Gastroesophageal sphincter (tissue), 4 donors: ENCODE data around the gene PFDN4. TPM values are rescaled to one million over a fixed set of nuclear protein-coding genes. Genes with fewer than 3 reads are reported as not detected.

Experiments
- ATAC-seq: fragments of 150-250 bp; one replicate; pipeline ENCODE4 v1.9.1; 2016; ENCODE audit warnings: mild to moderate bottlenecking, moderate library complexity
- H3K27ac ChIP-seq, 4 donors: fragments of 200-600 bp; sonication (generic) in 3 of 4; 1 replicate in 3 of 4; 2 replicates in 1 of 4; pipeline ENCODE4 v1.5.1; 2016 to 2019
- H3K27me3 ChIP-seq: fragments of 200-600 bp; sonication (generic); one replicate; pipeline ENCODE4 v1.5.1; 2019
- H3K36me3 ChIP-seq, 2 donors: fragments of 200-600 bp; sonication (generic); one replicate each; pipeline ENCODE4 v1.5.1; 2019; ENCODE audit warnings: control low read depth in 1 of 2
- H3K4me1 ChIP-seq, 3 donors: fragments of 200-600 bp; sonication (generic); 1 replicate in 2 of 3; 2 replicates in 1 of 3; pipeline ENCODE4 v1.5.1; 2016 to 2019; ENCODE audit warnings: control low read depth in 2 of 3
- H3K4me3 ChIP-seq, 2 donors: fragments of 200-600 bp; sonication (generic); one replicate each; pipeline ENCODE4 v1.5.1; 2019; ENCODE audit warnings: mild to moderate bottlenecking in 1 of 2, moderate library complexity in 1 of 2
- H3K9me3 ChIP-seq, 3 donors: fragments of 200-600 bp; sonication (generic); one replicate each; pipeline ENCODE4 v1.5.1; 2017 to 2019; ENCODE audit warnings: control low read depth in 2 of 3
- EP300 ChIP-seq: sonication (generic); formaldehyde crosslinking; IDR thresholded peaks from one replicate; pipeline ENCODE4 v1.6.1; 2017; ENCODE audit warnings: antibody characterized with exemption, mild to moderate bottlenecking
- POLR2A ChIP-seq, 2 donors: fragments of 450-650 bp; IDR thresholded peaks; one replicate each; pipeline ENCODE4 v1.6.1; 2017; ENCODE audit warnings: antibody characterized with exemption in 2 of 2, mild to moderate bottlenecking in 2 of 2, moderate library complexity in 1 of 2
- POLR2AphosphoS5 ChIP-seq: sonication (generic); formaldehyde crosslinking; IDR thresholded peaks from one replicate; pipeline ENCODE4 v1.6.1; 2017; ENCODE audit warnings: antibody characterized with exemption
- WGBS, 2 donors: methylation state at CpG; one replicate each; pipeline ENCODE4 v1.1.5; 2018; ENCODE audit warnings: low coverage in 1 of 2; 5-methylcytosine and 5-hydroxymethylcytosine counted together
- total RNA-seq, 4 donors: library from RNA; depleted of rRNA; stranded (reverse); fragments of >200 nt; gene quantifications; one replicate each; pipeline ENCODE4 v1.1.0, GENCODE V29; 2016
- TF ChIP-seq, protein P1 (sequence below), 4 experiments: fragments of 200-600 bp in 2 of 4; fragments of 450-650 bp in 2 of 4; sonication (generic) in 1 of 4; IDR thresholded peaks; one replicate each; pipeline ENCODE4 v1.5.1; 2017 to 2019; ENCODE audit warnings: antibody characterized with exemption in 4 of 4, mild to moderate bottlenecking in 2 of 4, moderate library complexity in 2 of 4

Gene PFDN4
- total RNA-seq, 4 donors from 2014 or later, result 39.2 to 91.8 (median 48.5) TPM

DNA sequence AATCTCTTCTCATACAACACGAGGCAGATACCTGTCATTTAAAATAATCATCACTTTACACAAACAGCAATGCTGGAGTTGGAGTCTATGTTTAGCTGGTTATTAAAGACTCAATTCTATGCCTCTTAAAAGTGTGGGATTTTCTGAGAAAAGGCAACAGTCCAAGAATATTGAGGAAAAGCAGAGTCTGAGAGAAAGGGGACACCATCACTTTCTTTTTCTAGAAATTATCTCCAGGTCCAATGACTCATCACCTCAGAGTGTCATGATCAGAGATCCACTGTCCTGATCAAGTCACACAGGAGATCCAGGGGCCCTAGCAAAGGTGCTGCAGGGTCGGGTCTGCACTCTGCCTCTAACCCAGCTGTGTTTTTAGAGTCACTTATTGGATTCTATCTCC is 42.1 kb upstream of the PFDN4 start:
- WGBS, 2 donors, result 14 to 42% methylated on average over 1 to 2 of the region's 2 CpGs
- Histone ChIP-seq H3K4me3 (no peak overlapping the region), H3K9me3 (no peaks in the 10 kb centered on the region), H3K27ac (no peak overlapping the region), H3K4me1 (no peaks in the 10 kb centered on the region), H3K27me3 (peaks cover 81% of the 10 kb centered on the region), H3K36me3 (no peaks in the 10 kb centered on the region)
- no peak for TF ChIP-seq POLR2AphosphoS5
- no peak for ATAC-seq

- WGBS, 2 donors, result 81 to 83% methylated on average over 2 to 4 of the region's 7 CpGs
- Histone ChIP-seq H3K36me3 (no peaks in the 10 kb centered on the region), H3K9me3 (no peaks in the 10 kb centered on the region), H3K27ac (no peak overlapping the region), H3K4me1 (no peaks in the 10 kb centered on the region), H3K27me3 (peaks cover 86% of the 10 kb centered on the region), H3K4me3 (no peak overlapping the region)
- ATAC-seq, result no peak
- TF ChIP-seq POLR2AphosphoS5 (no peak), POLR2A (IDR thresholded peaks at IDR 0.05) (no peak), EP300 (no peak)
- TF ChIP-seq, protein P1, sequence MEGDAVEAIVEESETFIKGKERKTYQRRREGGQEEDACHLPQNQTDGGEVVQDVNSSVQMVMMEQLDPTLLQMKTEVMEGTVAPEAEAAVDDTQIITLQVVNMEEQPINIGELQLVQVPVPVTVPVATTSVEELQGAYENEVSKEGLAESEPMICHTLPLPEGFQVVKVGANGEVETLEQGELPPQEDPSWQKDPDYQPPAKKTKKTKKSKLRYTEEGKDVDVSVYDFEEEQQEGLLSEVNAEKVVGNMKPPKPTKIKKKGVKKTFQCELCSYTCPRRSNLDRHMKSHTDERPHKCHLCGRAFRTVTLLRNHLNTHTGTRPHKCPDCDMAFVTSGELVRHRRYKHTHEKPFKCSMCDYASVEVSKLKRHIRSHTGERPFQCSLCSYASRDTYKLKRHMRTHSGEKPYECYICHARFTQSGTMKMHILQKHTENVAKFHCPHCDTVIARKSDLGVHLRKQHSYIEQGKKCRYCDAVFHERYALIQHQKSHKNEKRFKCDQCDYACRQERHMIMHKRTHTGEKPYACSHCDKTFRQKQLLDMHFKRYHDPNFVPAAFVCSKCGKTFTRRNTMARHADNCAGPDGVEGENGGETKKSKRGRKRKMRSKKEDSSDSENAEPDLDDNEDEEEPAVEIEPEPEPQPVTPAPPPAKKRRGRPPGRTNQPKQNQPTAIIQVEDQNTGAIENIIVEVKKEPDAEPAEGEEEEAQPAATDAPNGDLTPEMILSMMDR (IDR thresholded peaks at IDR 0.05), result no peak
These were observed 40.8 kb upstream of the PFDN4 start for GRCh38 chr20:54166987-54167662.

DNA sequence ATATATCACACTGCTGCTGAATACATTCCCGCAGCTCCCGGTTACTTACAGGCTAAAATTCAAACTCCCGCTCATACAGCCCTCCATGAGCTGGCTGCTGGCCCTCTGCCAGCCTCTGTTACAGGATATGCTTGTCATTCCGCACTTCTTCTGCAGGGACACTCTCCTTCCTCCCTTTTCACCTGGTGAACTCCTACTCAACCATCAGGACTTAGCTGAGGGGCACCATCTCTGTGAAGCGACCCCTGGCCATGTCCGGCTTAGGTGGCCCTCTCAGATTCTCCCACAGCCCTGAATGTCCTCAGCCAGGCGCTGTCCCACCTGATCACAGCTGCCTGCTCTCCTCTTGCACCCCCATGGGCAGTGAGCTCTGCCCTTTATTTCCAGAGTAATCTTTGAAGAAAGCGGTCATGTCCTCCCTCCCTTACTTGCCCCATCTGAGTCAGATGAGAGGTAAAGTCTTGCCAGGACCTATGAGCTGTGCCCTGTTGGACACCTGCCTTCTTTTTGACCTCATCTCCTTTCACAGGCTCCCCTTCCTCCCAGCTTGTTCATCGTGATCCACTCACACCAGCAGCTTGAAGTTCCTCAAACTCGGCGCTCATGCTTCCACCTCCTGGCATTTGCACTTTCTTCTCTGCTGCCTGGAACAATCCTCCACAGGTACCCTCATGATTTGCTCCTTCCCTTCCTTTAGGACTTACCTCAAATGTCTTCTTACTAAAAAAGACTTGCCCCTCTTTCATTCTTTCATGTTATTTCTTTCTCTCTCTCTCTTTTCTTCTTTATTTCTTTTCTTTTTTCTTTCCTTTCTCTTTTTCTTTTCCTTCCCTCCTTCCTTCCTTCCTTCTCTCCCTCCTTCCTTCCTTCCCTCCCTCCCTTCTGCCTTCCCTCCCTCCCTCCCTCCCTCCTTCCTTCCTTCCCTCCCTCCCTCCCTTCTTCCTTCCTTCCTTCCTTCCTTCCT is 39.7 kb upstream of the PFDN4 start:
- Histone ChIP-seq H3K4me1 (peaks cover 0 to 8% (median 0%) of the 10 kb centered on the region in 3 donors), H3K27ac (no peak overlapping the region), H3K27me3 (peaks cover 95% of the 10 kb centered on the region), H3K4me3 (no peak overlapping the region), H3K36me3 (no peaks in the 10 kb centered on the region), H3K9me3 (no peaks in the 10 kb centered on the region)
- no peak for TF ChIP-seq EP300
- no peak for TF ChIP-seq POLR2A (IDR thresholded peaks at IDR 0.05)
- TF ChIP-seq, protein P1 (IDR thresholded peaks at IDR 0.05), result no peak
- no peak for TF ChIP-seq POLR2AphosphoS5
- no peak for ATAC-seq
- 40 to 44% methylated on average over 2 to 8 of the region's 11 CpGs for WGBS, 2 donors

GRCh38 chr20:54168961-54169862 is 38.7 kb upstream of the PFDN4 start:
- 62 to 71% methylated on average over 14 of the region's 14 CpGs for WGBS, 2 donors
- ATAC-seq, result no peak
- TF ChIP-seq, protein P1 (IDR thresholded peaks at IDR 0.05), result no peak
- TF ChIP-seq POLR2A (IDR thresholded peaks at IDR 0.05) (no peak), EP300 (no peak), POLR2AphosphoS5 (no peak)
- peaks cover 0 to 18% (median 9%) of the 10 kb centered on the region in 3 donors for H3K4me1 ChIP-seq
- H3K4me3 ChIP-seq, result no peak overlapping the region
- no peaks in the 10 kb centered on the region for H3K36me3 ChIP-seq
- peaks cover 96% of the 10 kb centered on the region for H3K27me3 ChIP-seq
- H3K9me3 ChIP-seq, result no peaks in the 10 kb centered on the region
- H3K27ac ChIP-seq, result no peak overlapping the region

DNA sequence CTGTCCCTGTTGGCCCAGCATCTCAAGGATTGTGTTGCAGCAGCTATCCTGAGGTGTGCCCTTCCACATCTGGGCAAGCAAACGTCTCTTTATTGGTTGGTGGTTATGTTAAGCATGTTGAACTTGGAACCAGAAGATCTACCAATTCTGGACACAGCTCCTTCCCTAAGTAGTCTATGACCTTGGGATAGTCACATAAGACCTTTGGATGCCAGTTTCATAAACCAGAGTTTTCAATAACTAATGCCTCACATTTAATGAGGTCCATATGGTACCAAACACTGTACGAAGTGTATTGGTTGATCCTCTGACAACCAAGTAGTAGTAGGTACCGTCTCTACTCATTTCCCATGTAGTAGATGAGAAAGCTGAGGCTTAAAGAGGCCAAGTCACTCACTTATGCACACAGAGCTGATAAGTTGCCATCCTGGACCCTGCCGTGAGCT is 37.8 kb upstream of the PFDN4 start:
- ATAC-seq, result no peak
- peaks cover 0 to 24% (median 11%) of the 10 kb centered on the region in 3 donors for H3K4me1 ChIP-seq
- no peak for TF ChIP-seq POLR2A (IDR thresholded peaks at IDR 0.05)
- TF ChIP-seq, protein P1 (IDR thresholded peaks at IDR 0.05), result no peak
- no peak for TF ChIP-seq POLR2AphosphoS5
- no peak for TF ChIP-seq EP300
- peaks cover 98% of the 10 kb centered on the region for H3K27me3 ChIP-seq
- H3K4me3 ChIP-seq, result no peak overlapping the region
- H3K36me3 ChIP-seq, result no peaks in the 10 kb centered on the region
- H3K27ac ChIP-seq, result no peak overlapping the region
- H3K9me3 ChIP-seq, result no peaks in the 10 kb centered on the region
- 56 to 59% methylated on average over 4 of the region's 4 CpGs for WGBS, 2 donors
